Body of pancreas (tissue), 4 donors: Measurements from ENCODE around the gene CHMP2B.

ENCODE experiments used
- POLR2A ChIP-seq, 3 donors: fragments of 450-650 bp; IDR thresholded peaks; one replicate each; pipeline ENCODE4 v1.6.1; 2016; ENCODE audit warnings: antibody characterized with exemption in 3 of 3, mild to moderate bottlenecking in 2 of 3
- TF ChIP-seq, protein P1 (sequence below), 7 experiments: fragments of 450-650 bp in 4 of 7; fragments of 200-600 bp in 3 of 7; sonication (generic) in 3 of 7; IDR thresholded peaks; one replicate each; pipeline ENCODE4 v1.5.1; 2016 to 2019; ENCODE audit warnings: antibody characterized with exemption in 7 of 7

DNA sequence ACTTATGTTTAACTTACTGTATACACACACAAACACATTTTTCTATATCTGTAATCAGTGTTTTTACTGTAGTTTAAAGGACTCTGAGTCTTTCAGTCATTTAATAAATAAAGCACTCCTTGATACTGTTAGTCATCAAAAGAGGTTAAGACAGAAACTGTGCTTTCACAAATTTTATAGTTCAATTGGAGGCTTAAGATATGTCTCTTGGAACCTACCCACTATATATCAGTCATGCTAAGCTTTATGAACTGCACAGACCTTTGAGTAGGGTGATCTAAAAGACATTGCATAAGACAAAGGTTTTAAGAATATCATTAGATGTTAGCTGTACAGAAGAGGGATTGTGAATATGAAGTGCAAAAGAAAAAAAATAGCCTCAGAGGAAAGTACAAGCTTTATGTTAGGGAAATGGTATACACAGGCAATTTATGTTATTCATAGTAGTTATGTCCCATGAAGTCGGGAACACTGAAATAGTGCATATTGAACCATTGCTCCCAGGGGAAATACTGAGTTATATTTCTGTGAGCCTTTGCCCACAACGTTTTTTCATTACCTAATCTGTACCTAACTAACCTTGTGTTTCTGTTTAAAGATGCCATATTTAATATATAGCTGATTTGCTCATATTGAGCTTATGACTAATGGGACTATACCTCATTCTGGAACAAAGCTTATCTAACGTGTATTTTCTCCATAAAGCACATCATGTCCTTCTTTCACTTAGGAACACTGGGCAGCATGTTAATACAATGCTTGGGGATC is 19.7 kb downstream of the CHMP2B start:
- TF ChIP-seq, protein P1, sequence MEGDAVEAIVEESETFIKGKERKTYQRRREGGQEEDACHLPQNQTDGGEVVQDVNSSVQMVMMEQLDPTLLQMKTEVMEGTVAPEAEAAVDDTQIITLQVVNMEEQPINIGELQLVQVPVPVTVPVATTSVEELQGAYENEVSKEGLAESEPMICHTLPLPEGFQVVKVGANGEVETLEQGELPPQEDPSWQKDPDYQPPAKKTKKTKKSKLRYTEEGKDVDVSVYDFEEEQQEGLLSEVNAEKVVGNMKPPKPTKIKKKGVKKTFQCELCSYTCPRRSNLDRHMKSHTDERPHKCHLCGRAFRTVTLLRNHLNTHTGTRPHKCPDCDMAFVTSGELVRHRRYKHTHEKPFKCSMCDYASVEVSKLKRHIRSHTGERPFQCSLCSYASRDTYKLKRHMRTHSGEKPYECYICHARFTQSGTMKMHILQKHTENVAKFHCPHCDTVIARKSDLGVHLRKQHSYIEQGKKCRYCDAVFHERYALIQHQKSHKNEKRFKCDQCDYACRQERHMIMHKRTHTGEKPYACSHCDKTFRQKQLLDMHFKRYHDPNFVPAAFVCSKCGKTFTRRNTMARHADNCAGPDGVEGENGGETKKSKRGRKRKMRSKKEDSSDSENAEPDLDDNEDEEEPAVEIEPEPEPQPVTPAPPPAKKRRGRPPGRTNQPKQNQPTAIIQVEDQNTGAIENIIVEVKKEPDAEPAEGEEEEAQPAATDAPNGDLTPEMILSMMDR (IDR thresholded peaks at IDR 0.05) = no peak
- TF ChIP-seq POLR2A (IDR thresholded peaks at IDR 0.05) = no peak
